ENCODE results near the gene CAMK2A. TPM values are rescaled to one million over a fixed set of nuclear protein-coding genes. Genes with fewer than 3 reads are reported as not detected.

The CAMK2A gene
- polyA plus RNA-seq, 1 donor (not counting 4 experiments of a cell fraction or from before 2014, with no cell fraction given), result 0.05 TPM

- no peak overlapping the region for H2AFZ ChIP-seq (ENCODE audit: control insufficient read depth, low read length)
- H3K9me1 ChIP-seq (ENCODE audit: control insufficient read depth, extremely low read depth, insufficient read depth, low read length), result no peaks in the 10 kb centered on the region
- no peak overlapping the region for H3K4me3 ChIP-seq (ENCODE audit: control insufficient read depth in 2 of 3, extremely low read depth in 1 of 3, insufficient read depth in 2 of 3, low read depth in 1 of 3, low read length in 3 of 3)
- no peaks in the 10 kb centered on the region for H3K9me3 ChIP-seq (ENCODE audit: control insufficient read depth, low read depth, low read length)
- dilution Hi-C loops (cut with MboI; ENCODE audit: extremely low pct_ligation_motif_present, low sequenced_read_pairs), result no loop called here
- H3K36me3 ChIP-seq (ENCODE audit: control insufficient read depth in 2 of 2, extremely low read depth in 1 of 2, insufficient read depth in 2 of 2, low read length in 2 of 2), result no peaks in the 10 kb centered on the region
- FAIRE-seq, result no peak
- no peak for TF ChIP-seq EZH2 (IDR thresholded peaks at IDR 0.05; ENCODE audit: low read length)
- TF ChIP-seq, protein P1, sequence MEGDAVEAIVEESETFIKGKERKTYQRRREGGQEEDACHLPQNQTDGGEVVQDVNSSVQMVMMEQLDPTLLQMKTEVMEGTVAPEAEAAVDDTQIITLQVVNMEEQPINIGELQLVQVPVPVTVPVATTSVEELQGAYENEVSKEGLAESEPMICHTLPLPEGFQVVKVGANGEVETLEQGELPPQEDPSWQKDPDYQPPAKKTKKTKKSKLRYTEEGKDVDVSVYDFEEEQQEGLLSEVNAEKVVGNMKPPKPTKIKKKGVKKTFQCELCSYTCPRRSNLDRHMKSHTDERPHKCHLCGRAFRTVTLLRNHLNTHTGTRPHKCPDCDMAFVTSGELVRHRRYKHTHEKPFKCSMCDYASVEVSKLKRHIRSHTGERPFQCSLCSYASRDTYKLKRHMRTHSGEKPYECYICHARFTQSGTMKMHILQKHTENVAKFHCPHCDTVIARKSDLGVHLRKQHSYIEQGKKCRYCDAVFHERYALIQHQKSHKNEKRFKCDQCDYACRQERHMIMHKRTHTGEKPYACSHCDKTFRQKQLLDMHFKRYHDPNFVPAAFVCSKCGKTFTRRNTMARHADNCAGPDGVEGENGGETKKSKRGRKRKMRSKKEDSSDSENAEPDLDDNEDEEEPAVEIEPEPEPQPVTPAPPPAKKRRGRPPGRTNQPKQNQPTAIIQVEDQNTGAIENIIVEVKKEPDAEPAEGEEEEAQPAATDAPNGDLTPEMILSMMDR (optimal IDR thresholded peaks at IDR 0.05 in 1 of 3, IDR thresholded peaks at IDR 0.05 in 1 of 3, conservative IDR thresholded peaks at IDR 0.05 in 1 of 3; ENCODE audit: extremely low read depth in 1 of 3, insufficient read depth in 2 of 3, low read length in 3 of 3), result no peak
- peaks cover 68% of the 10 kb centered on the region for H3K27me3 ChIP-seq (ENCODE audit: control insufficient read depth, extremely low read depth, insufficient read depth, low read length)
- H3K4me2 ChIP-seq (ENCODE audit: control insufficient read depth, extremely low read depth, insufficient read depth, low read depth, low read length), result no peak overlapping the region
- H3K27ac ChIP-seq (ENCODE audit: control insufficient read depth, insufficient read depth, low read length), result no peak overlapping the region
- no peak for DNase-seq (ENCODE audit: low read depth, low spot score)
- H3K9ac ChIP-seq (ENCODE audit: control insufficient read depth, extremely low read depth, insufficient read depth, low read length), result no peak overlapping the region
- H4K20me1 ChIP-seq (ENCODE audit: control insufficient read depth, extremely low read depth, insufficient read depth, low read length), result no peaks in the 10 kb centered on the region
- H3K79me2 ChIP-seq (ENCODE audit: control insufficient read depth, insufficient read depth, low read length), result no peaks in the 10 kb centered on the region
- H3K4me1 ChIP-seq (ENCODE audit: control insufficient read depth, extremely low read depth, insufficient read depth, low read length), result no peaks in the 10 kb centered on the region
Measured at GRCh38 chr5:150188146-150188842, 101.3 kb downstream of the CAMK2A start.

DNA sequence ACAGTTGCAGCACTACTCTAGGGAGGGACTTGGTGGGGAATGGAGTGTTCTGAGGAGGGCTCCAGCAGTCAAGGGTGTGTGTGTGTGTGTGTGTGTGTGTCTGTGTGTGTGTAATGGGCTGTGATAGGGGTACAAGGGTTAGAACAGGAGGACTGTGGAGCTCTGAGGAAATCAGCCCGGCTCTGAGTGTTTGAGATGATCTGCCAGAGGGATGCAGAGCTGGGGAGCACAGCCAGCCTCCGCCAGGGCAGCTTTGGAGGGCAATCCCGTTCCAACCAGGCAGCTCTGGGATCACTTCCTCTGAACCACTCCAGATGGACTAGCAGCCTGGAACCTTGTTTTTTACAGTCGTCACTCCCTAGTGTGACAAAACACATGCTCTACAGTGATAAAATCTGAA, 102.7 kb downstream of the CAMK2A start:
- Histone ChIP-seq H3K9me1 (ENCODE audit: control insufficient read depth, extremely low read depth, insufficient read depth, low read length) (no peaks in the 10 kb centered on the region), H3K9me3 (ENCODE audit: control insufficient read depth, low read depth, low read length) (no peaks in the 10 kb centered on the region), H3K4me1 (ENCODE audit: control insufficient read depth, extremely low read depth, insufficient read depth, low read length) (no peaks in the 10 kb centered on the region), H3K4me3 (ENCODE audit: control insufficient read depth in 2 of 3, extremely low read depth in 1 of 3, insufficient read depth in 2 of 3, low read depth in 1 of 3, low read length in 3 of 3) (no peak overlapping the region), H3K4me2 (ENCODE audit: control insufficient read depth, extremely low read depth, insufficient read depth, low read depth, low read length) (no peak overlapping the region), H3K27ac (ENCODE audit: control insufficient read depth, insufficient read depth, low read length) (no peak overlapping the region), H3K9ac (ENCODE audit: control insufficient read depth, extremely low read depth, insufficient read depth, low read length) (no peak overlapping the region), H3K27me3 (ENCODE audit: control insufficient read depth, extremely low read depth, insufficient read depth, low read length) (peaks cover 54% of the 10 kb centered on the region), H4K20me1 (ENCODE audit: control insufficient read depth, extremely low read depth, insufficient read depth, low read length) (no peaks in the 10 kb centered on the region), H2AFZ (ENCODE audit: control insufficient read depth, low read length) (no peak overlapping the region), H3K79me2 (ENCODE audit: control insufficient read depth, insufficient read depth, low read length) (no peaks in the 10 kb centered on the region), H3K36me3 (ENCODE audit: control insufficient read depth in 2 of 2, extremely low read depth in 1 of 2, insufficient read depth in 2 of 2, low read length in 2 of 2) (no peaks in the 10 kb centered on the region)
- no peak for FAIRE-seq
- dilution Hi-C loops (cut with MboI; ENCODE audit: extremely low pct_ligation_motif_present, low sequenced_read_pairs), result no loop called here
- TF ChIP-seq, protein P1 (optimal IDR thresholded peaks at IDR 0.05 in 1 of 3, IDR thresholded peaks at IDR 0.05 in 1 of 3, conservative IDR thresholded peaks at IDR 0.05 in 1 of 3; ENCODE audit: extremely low read depth in 1 of 3, insufficient read depth in 2 of 3, low read length in 3 of 3), result no peak
- TF ChIP-seq EZH2 (IDR thresholded peaks at IDR 0.05; ENCODE audit: low read length), result no peak
- no peak for DNase-seq (ENCODE audit: low read depth, low spot score)
